Gastrocnemius medialis (tissue), 4 donors: ENCODE measurements around the gene CD79B.
A peak's percentile ranks its signal among the peaks of the same experiment; 100 is the strongest.

Experiments used
- POLR2A ChIP-seq, 2 donors: fragments of 450-650 bp; IDR thresholded peaks; one replicate each; pipeline ENCODE4 v1.6.1; 2017; ENCODE audit warnings: antibody characterized with exemption in 2 of 2, mild to moderate bottlenecking in 2 of 2, moderate library complexity in 2 of 2
- TF ChIP-seq, protein P1 (sequence below), 5 experiments: fragments of 450-650 bp in 3 of 5; fragments of 200-600 bp in 2 of 5; sonication (generic) in 2 of 5; IDR thresholded peaks in 4 of 5; conservative IDR thresholded peaks in 1 of 5; 1 replicate in 4 of 5; 2 replicates in 1 of 5; pipeline ENCODE4 v1.5.1; 2016 to 2019; ENCODE audit warnings: antibody characterized with exemption in 5 of 5, mild to moderate bottlenecking in 3 of 5, moderate library complexity in 3 of 5

DNA sequence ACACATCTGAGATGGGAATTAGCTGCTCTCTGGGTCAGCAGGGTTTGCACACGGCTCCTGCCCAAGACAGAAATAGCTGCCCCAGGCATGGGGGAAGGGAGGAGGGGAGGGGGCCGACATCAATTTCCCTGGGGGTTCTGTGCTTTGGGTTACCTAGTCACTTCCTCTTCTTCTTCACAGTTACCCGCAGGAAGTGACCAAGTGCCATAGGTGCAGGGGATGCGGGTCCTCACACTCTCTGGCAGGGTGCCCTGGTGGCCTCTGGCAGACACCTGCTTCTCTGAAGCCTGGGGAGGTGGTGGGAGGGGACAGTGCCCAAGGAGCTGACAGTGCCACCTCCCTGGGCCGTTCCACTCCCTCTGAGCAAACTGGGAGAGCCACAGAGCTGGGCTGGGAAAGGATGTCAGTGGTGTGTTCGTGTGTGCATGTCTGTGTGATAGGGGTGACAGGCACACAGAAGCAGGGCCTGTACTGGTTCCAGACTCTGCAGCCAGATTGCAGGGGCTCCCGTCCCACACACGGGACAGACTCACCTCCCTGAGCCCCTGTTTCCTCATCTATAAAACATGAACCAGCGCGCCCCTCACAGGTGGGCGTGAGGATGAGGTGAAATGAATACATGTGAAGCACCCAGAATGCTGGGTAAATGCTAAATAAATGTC lies 22.4 kb upstream of the CD79B start:
- TF ChIP-seq, protein P1, sequence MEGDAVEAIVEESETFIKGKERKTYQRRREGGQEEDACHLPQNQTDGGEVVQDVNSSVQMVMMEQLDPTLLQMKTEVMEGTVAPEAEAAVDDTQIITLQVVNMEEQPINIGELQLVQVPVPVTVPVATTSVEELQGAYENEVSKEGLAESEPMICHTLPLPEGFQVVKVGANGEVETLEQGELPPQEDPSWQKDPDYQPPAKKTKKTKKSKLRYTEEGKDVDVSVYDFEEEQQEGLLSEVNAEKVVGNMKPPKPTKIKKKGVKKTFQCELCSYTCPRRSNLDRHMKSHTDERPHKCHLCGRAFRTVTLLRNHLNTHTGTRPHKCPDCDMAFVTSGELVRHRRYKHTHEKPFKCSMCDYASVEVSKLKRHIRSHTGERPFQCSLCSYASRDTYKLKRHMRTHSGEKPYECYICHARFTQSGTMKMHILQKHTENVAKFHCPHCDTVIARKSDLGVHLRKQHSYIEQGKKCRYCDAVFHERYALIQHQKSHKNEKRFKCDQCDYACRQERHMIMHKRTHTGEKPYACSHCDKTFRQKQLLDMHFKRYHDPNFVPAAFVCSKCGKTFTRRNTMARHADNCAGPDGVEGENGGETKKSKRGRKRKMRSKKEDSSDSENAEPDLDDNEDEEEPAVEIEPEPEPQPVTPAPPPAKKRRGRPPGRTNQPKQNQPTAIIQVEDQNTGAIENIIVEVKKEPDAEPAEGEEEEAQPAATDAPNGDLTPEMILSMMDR (IDR thresholded peaks at IDR 0.05 in 4 of 5, conservative IDR thresholded peaks at IDR 0.05 in 1 of 5) = no peak
- TF ChIP-seq POLR2A (IDR thresholded peaks at IDR 0.05) = peak; percentile 18 to 26
